GM23338 (cell line): Measurements from ENCODE around the gene STX8. TPM values are rescaled to one million over a fixed set of nuclear protein-coding genes. Genes with fewer than 3 reads are reported as not detected.

Experiments used
- ATAC-seq: fragments of 200-7000 bp; cut with Tn5 transposase; 3 replicates; pipeline ENCODE4 v1.9.1; 2020
- DNase-seq: peaks from one replicate; pipeline ENCODE4 v3.0.0-alpha.2; 2015; ENCODE audit warnings: low spot score
- H2AFZ ChIP-seq: fragments of 200-600 bp; sonication (generic); 2 replicates; pipeline ENCODE4 v1.8.0; 2016; ENCODE audit warnings: antibody characterized with exemption, mild to moderate bottlenecking, moderate library complexity
- H3F3A ChIP-seq: fragments of 200-600 bp; sonication (generic); replicated peaks from 2 replicates; pipeline ENCODE4 v1.8.0; 2017; ENCODE audit warnings: antibody characterized with exemption, mixed run types, low read depth
- H3K27ac ChIP-seq: fragments of 200-600 bp; sonication (generic); 2 replicates; pipeline ENCODE4 v1.6.1; 2016; ENCODE audit warnings: low read depth
- H3K27me3 ChIP-seq: fragments of 200-600 bp; sonication (generic); 2 replicates; pipeline ENCODE4 v1.8.0; 2016; ENCODE audit warnings: mild to moderate bottlenecking, mixed run types, moderate library complexity; ENCODE audit not compliant: insufficient read depth
- H3K36me3 ChIP-seq: fragments of 200-600 bp; sonication (generic); 2 replicates; pipeline ENCODE4 v1.8.0; 2016; ENCODE audit warnings: mild to moderate bottlenecking; ENCODE audit not compliant: insufficient read depth
- H3K4me1 ChIP-seq: fragments of 200-600 bp; sonication (generic); 2 replicates; pipeline ENCODE4 v1.8.0; 2016; ENCODE audit warnings: mild to moderate bottlenecking, moderate library complexity; ENCODE audit not compliant: insufficient read depth
- H3K4me2 ChIP-seq: fragments of 200-600 bp; sonication (generic); 2 replicates; pipeline ENCODE4 v1.7.1; 2017; ENCODE audit warnings: mixed run types
- H3K4me3 ChIP-seq: fragments of 200-600 bp; sonication (generic); 2 replicates; pipeline ENCODE4 v1.6.1; 2016; ENCODE audit warnings: mixed run types
- H3K79me2 ChIP-seq: fragments of 200-600 bp; sonication (generic); replicated peaks from 2 replicates; pipeline ENCODE4 v1.8.0; 2017; ENCODE audit warnings: mild to moderate bottlenecking; ENCODE audit not compliant: insufficient read depth
- H3K9me2 ChIP-seq: fragments of 200-600 bp; sonication (generic); 2 replicates; pipeline ENCODE4 v1.8.0; 2017; ENCODE audit not compliant: insufficient read depth
- H4K20me1 ChIP-seq: fragments of 200-600 bp; sonication (generic); replicated peaks from 2 replicates; pipeline ENCODE4 v1.8.0; 2017; ENCODE audit warnings: mild to moderate bottlenecking; ENCODE audit not compliant: insufficient read depth
- H3K27ac Mint-ChIP-seq: 2 replicates; pipeline ENCODE4 v1.8.0; 2020; ENCODE audit warnings: inconsistent platforms, mild to moderate bottlenecking, moderate library complexity, mixed read lengths
- H3K27me3 Mint-ChIP-seq: 3 replicates; pipeline ENCODE4 v1.8.0; 2022; ENCODE audit warnings: low read depth, mild to moderate bottlenecking, moderate library complexity, mixed read lengths, inconsistent platforms; ENCODE audit not compliant: insufficient read depth, poor library complexity
- H3K36me3 Mint-ChIP-seq: 3 replicates; pipeline ENCODE4 v1.8.0; 2021; ENCODE audit warnings: low read depth, mild to moderate bottlenecking, inconsistent platforms, moderate library complexity, mixed read lengths
- H3K4me1 Mint-ChIP-seq: 3 replicates; pipeline ENCODE4 v1.8.0; 2020; ENCODE audit warnings: mild to moderate bottlenecking, inconsistent platforms, mixed read lengths
- H3K4me3 Mint-ChIP-seq: 3 replicates; pipeline ENCODE4 v1.8.0; 2021; ENCODE audit warnings: moderate library complexity, mild to moderate bottlenecking, inconsistent platforms, mixed read lengths
- H3K9me3 Mint-ChIP-seq: 3 replicates; pipeline ENCODE4 v1.8.0; 2020; ENCODE audit warnings: moderate library complexity, mild to moderate bottlenecking, inconsistent platforms, mixed read lengths
- CREB1 ChIP-seq: fragments of 250-450 bp; sonication (Bioruptor Pico); IDR thresholded peaks from 2 replicates; pipeline ENCODE4 v1.5.0; 2020; ENCODE audit warnings: low read depth, mild to moderate bottlenecking, moderate library complexity
- CTCF ChIP-seq, 2 experiments: fragments of 200-600 bp in 1 of 2; sonication (generic) in 1 of 2; conservative IDR thresholded peaks; 2 replicates each; pipeline versions ENCODE4 v1.5.1 to v1.6.1; 2016 to 2017; ENCODE audit warnings: antibody characterized with exemption in 2 of 2, low read depth in 2 of 2, mild to moderate bottlenecking in 2 of 2, moderate library complexity in 1 of 2
- ETS1 ChIP-seq: IDR thresholded peaks from 2 replicates; pipeline ENCODE4 v1.6.1; 2016; ENCODE audit warnings: antibody characterized with exemption
- NANOG ChIP-seq: IDR thresholded peaks from 2 replicates; pipeline ENCODE4 v1.6.1; 2016; ENCODE audit warnings: antibody characterized with exemption, borderline replicate concordance
- POLR2AphosphoS5 ChIP-seq: IDR thresholded peaks from 2 replicates; pipeline ENCODE4 v1.6.1; 2016; ENCODE audit warnings: antibody characterized with exemption, low read depth
- REST ChIP-seq: IDR thresholded peaks from one replicate; pipeline ENCODE4 v1.6.1; 2018; ENCODE audit warnings: antibody characterized with exemption; ENCODE audit not compliant: unreplicated experiment
- ZNF114 ChIP-seq: fragments of 250-450 bp; sonication (Bioruptor Pico); IDR thresholded peaks from 2 replicates; pipeline ENCODE4 v1.5.0; 2020; ENCODE audit warnings: mild to moderate bottlenecking, moderate library complexity
- ZNF331 ChIP-seq: fragments of 250-450 bp; sonication (Bioruptor Pico); IDR thresholded peaks from 2 replicates; pipeline ENCODE4 v1.5.0; 2020; ENCODE audit warnings: low read depth, mild to moderate bottlenecking, moderate library complexity
- ZNF462 ChIP-seq: fragments of 250-450 bp; sonication (Bioruptor Pico); IDR thresholded peaks from 2 replicates; pipeline ENCODE4 v1.5.0; 2020; ENCODE audit warnings: mild to moderate bottlenecking, moderate library complexity
- polyA plus RNA-seq: library from polyadenylated mRNA; unstranded; fragments of >200 nt; fragmentation: Nextera tagmentation; extraction: Ambion mirVana; gene quantifications from 2 replicates; pipeline ENCODE4 v1.2.1, GENCODE V29; 2016
- total RNA-seq: library from RNA; depleted of rRNA; stranded (reverse); fragments of >200 nt; shearing (Covaris generic); gene quantifications from 2 replicates; pipeline ENCODE4 v1.2.3, GENCODE V29; 2014

STX8 gene
- total and polyA plus RNA-seq, 2 experiments from 2014 or later, result 59.4 to 82.3 TPM

GRCh38 chr17:9285602-9286427 lies 289.8 kb downstream of the STX8 start (continued):
- TF ChIP-seq CTCF (conservative IDR thresholded peaks at IDR 0.05; ENCODE audit: low read depth in 2 of 2) (no peak), CREB1 (CRISPR knock-in tag) (no peak)

- no peak overlapping the region; the same call in 1 of the 2 replicates for H3K4me3 ChIP-seq
- no peak overlapping the region for H3K27ac ChIP-seq
- Mint-ChIP-seq H3K27ac (no peak overlapping the region), H3K9me3 (no peaks in the 10 kb centered on the region), H3K4me1 (peaks cover 43% of the 10 kb centered on the region), H3K36me3 (no peaks in the 10 kb centered on the region), H3K4me3 (no peak overlapping the region), H3K27me3 (peaks cover 2% of the 10 kb centered on the region)
- DNase-seq (peak; percentile 31), ATAC-seq (peak; percentile 37; the same call in 1 of the 3 replicates)
- no peaks in the 10 kb centered on the region for H3K9me2 ChIP-seq
- H3K36me3 ChIP-seq, result no peaks in the 10 kb centered on the region
- peaks cover 25% of the 10 kb centered on the region for H3K4me1 ChIP-seq
- no peaks in the 10 kb centered on the region for H3K79me2 ChIP-seq
- no peak overlapping the region for H2AFZ ChIP-seq
- H3K4me2 ChIP-seq, result peak overlapping the region; percentile 46
- H4K20me1 ChIP-seq, result no peaks in the 10 kb centered on the region
- no peak for TF ChIP-seq NANOG
- no peak for TF ChIP-seq POLR2AphosphoS5
- TF ChIP-seq REST, result no peak
- TF ChIP-seq CREB1 (CRISPR knock-in tag), result no peak
- no peak for TF ChIP-seq ETS1
- TF ChIP-seq ZNF331 (CRISPR knock-in tag), result no peak
- TF ChIP-seq ZNF462, result no peak
- no peak for TF ChIP-seq ZNF114 (CRISPR knock-in tag)
- H3F3A ChIP-seq, result no peaks in the 10 kb centered on the region
- no peaks in the 10 kb centered on the region for H3K27me3 ChIP-seq
These were observed 290.7 kb downstream of the STX8 start for GRCh38 chr17:9284884-9285283.
